Measurements from ENCODE around the gene EXOC4. TPM values are rescaled to one million over a fixed set of nuclear protein-coding genes. Genes with fewer than 3 reads are reported as not detected.
A peak's percentile ranks its signal among the peaks of the same experiment; 100 is the strongest.

EXOC4 gene
- total RNA-seq, 2 donors from 2014 or later: 106 to 115 TPM

GRCh38 chr7:133794479-133794878 is 541.6 kb downstream of the EXOC4 start:
- H3K9ac ChIP-seq (ENCODE audit: extremely low read depth, low read length, poor library complexity, severe bottlenecking): no peak overlapping the region
- H3K9me3 ChIP-seq (ENCODE audit: control insufficient read depth, low read length): no peaks in the 10 kb centered on the region
- no peak overlapping the region for H3K27ac ChIP-seq (ENCODE audit: low read depth, low read length)
- TF ChIP-seq, protein P1, sequence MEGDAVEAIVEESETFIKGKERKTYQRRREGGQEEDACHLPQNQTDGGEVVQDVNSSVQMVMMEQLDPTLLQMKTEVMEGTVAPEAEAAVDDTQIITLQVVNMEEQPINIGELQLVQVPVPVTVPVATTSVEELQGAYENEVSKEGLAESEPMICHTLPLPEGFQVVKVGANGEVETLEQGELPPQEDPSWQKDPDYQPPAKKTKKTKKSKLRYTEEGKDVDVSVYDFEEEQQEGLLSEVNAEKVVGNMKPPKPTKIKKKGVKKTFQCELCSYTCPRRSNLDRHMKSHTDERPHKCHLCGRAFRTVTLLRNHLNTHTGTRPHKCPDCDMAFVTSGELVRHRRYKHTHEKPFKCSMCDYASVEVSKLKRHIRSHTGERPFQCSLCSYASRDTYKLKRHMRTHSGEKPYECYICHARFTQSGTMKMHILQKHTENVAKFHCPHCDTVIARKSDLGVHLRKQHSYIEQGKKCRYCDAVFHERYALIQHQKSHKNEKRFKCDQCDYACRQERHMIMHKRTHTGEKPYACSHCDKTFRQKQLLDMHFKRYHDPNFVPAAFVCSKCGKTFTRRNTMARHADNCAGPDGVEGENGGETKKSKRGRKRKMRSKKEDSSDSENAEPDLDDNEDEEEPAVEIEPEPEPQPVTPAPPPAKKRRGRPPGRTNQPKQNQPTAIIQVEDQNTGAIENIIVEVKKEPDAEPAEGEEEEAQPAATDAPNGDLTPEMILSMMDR (conservative IDR thresholded peaks at IDR 0.05): no peak
- H3K36me3 ChIP-seq (ENCODE audit: control insufficient read depth, insufficient read depth, low read length): no peaks in the 10 kb centered on the region
- 39 to 47% methylated on average over 2 of the region's 2 CpGs for WGBS, 2 experiments (ENCODE audit: insufficient coverage in 1 of 2, insufficient read length in 1 of 2)
- no peaks in the 10 kb centered on the region for H3K36me3 Mint-ChIP-seq (ENCODE audit: low read depth)
- H3K27me3 ChIP-seq (ENCODE audit: control insufficient read depth, insufficient read depth, low read length, poor library complexity, severe bottlenecking): no peaks in the 10 kb centered on the region
- no peak for DNase-seq
- H3K4me3 ChIP-seq (ENCODE audit: low read length): no peak overlapping the region
- no peak overlapping the region for H3K4me3 Mint-ChIP-seq
- no peak overlapping the region for H3K27ac Mint-ChIP-seq
- no peaks in the 10 kb centered on the region for H3K27me3 Mint-ChIP-seq (ENCODE audit: insufficient read depth)
- no peaks in the 10 kb centered on the region for H3K9me3 Mint-ChIP-seq
- peaks cover 3% of the 10 kb centered on the region for H3K4me1 ChIP-seq (ENCODE audit: control insufficient read depth, insufficient read depth, low read length)
- peaks cover 10% of the 10 kb centered on the region for H3K4me1 Mint-ChIP-seq

GRCh38 chr7:133795068-133795665 is 542.3 kb downstream of the EXOC4 start:
- no peaks in the 10 kb centered on the region for H3K36me3 Mint-ChIP-seq (ENCODE audit: low read depth)
- Histone ChIP-seq H3K27me3 (ENCODE audit: control insufficient read depth, insufficient read depth, low read length, poor library complexity, severe bottlenecking) (no peaks in the 10 kb centered on the region), H3K4me3 (ENCODE audit: low read length) (no peak overlapping the region), H3K36me3 (ENCODE audit: control insufficient read depth, insufficient read depth, low read length) (no peaks in the 10 kb centered on the region), H3K9ac (ENCODE audit: extremely low read depth, low read length, poor library complexity, severe bottlenecking) (no peak overlapping the region), H3K27ac (ENCODE audit: low read depth, low read length) (no peak overlapping the region), H3K4me1 (ENCODE audit: control insufficient read depth, insufficient read depth, low read length) (peaks cover 3% of the 10 kb centered on the region), H3K9me3 (ENCODE audit: control insufficient read depth, low read length) (no peaks in the 10 kb centered on the region)
- 97% methylated on average over 2 of the region's 2 CpGs; no CpG with 5 or more reads in 1 of the 2 experiments for WGBS, 2 experiments (ENCODE audit: insufficient coverage in 1 of 2, insufficient read length in 1 of 2)
- no peak overlapping the region for H3K4me3 Mint-ChIP-seq
- TF ChIP-seq, protein P1 (conservative IDR thresholded peaks at IDR 0.05): no peak
- H3K9me3 Mint-ChIP-seq: no peaks in the 10 kb centered on the region
- H3K4me1 Mint-ChIP-seq: peaks cover 8% of the 10 kb centered on the region
- DNase-seq: no peak
- no peak overlapping the region for H3K27ac Mint-ChIP-seq
- no peaks in the 10 kb centered on the region for H3K27me3 Mint-ChIP-seq (ENCODE audit: insufficient read depth)

- Mint-ChIP-seq H3K27me3 (ENCODE audit: insufficient read depth) (no peaks in the 10 kb centered on the region), H3K27ac (no peak overlapping the region), H3K9me3 (no peaks in the 10 kb centered on the region), H3K36me3 (ENCODE audit: low read depth) (no peaks in the 10 kb centered on the region), H3K4me3 (no peak overlapping the region), H3K4me1 (peaks cover 8% of the 10 kb centered on the region)
- H3K9ac ChIP-seq (ENCODE audit: extremely low read depth, low read length, poor library complexity, severe bottlenecking): no peak overlapping the region
- TF ChIP-seq, protein P1 (conservative IDR thresholded peaks at IDR 0.05): no peak
- H3K27me3 ChIP-seq (ENCODE audit: control insufficient read depth, insufficient read depth, low read length, poor library complexity, severe bottlenecking): no peaks in the 10 kb centered on the region
- H3K36me3 ChIP-seq (ENCODE audit: control insufficient read depth, insufficient read depth, low read length): no peaks in the 10 kb centered on the region
- peaks cover 3% of the 10 kb centered on the region for H3K4me1 ChIP-seq (ENCODE audit: control insufficient read depth, insufficient read depth, low read length)
- no peaks in the 10 kb centered on the region for H3K9me3 ChIP-seq (ENCODE audit: control insufficient read depth, low read length)
- WGBS, 2 experiments (ENCODE audit: insufficient coverage in 1 of 2, insufficient read length in 1 of 2): 94 to 95% methylated on average over 3 to 11 of the region's 11 CpGs
- DNase-seq: no peak
- no peak overlapping the region for H3K4me3 ChIP-seq (ENCODE audit: low read length)
- peak overlapping the region; percentile 1 for H3K27ac ChIP-seq (ENCODE audit: low read depth, low read length)
Observed at GRCh38 chr7:133796782-133797745, 544.2 kb downstream of the EXOC4 start.
